ENCODE results near the gene NKX2-1.

DNA sequence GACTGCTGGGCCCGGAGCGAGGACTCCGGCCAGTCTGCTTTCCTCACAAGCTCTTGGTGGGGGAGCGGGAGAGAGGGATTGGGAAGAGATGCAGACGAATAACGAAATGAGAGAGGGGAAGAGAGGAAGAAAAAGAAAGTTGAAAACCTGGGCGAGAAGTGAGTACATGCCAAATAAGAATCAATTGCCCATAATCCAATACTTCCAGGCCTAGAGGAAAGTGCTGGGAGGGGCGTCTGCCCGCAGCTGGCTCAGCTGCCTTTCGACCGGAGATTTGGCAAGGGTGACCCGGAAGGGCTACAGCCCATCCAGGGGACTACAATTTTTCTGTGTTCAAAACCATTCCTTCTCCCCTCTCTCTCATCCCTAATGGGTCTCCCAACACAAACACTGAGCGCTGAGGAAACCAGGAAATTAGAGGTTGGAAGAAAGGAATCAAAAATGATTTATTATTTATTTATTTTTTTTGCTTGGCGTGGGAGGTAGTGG lies 4.9 kb downstream of the NKX2-1 start:
- TF ChIP-seq, protein P1, sequence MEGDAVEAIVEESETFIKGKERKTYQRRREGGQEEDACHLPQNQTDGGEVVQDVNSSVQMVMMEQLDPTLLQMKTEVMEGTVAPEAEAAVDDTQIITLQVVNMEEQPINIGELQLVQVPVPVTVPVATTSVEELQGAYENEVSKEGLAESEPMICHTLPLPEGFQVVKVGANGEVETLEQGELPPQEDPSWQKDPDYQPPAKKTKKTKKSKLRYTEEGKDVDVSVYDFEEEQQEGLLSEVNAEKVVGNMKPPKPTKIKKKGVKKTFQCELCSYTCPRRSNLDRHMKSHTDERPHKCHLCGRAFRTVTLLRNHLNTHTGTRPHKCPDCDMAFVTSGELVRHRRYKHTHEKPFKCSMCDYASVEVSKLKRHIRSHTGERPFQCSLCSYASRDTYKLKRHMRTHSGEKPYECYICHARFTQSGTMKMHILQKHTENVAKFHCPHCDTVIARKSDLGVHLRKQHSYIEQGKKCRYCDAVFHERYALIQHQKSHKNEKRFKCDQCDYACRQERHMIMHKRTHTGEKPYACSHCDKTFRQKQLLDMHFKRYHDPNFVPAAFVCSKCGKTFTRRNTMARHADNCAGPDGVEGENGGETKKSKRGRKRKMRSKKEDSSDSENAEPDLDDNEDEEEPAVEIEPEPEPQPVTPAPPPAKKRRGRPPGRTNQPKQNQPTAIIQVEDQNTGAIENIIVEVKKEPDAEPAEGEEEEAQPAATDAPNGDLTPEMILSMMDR (IDR thresholded peaks at IDR 0.05; ENCODE audit: low read depth, low read length, poor library complexity, severe bottlenecking), result no peak
- no peak for TF ChIP-seq EZH2phosphoT487 (IDR thresholded peaks at IDR 0.05; ENCODE audit: borderline replicate concordance, low read length)
